NCI-H1436 treated with DMSO at 0.1 percent for 48 hours (cell line): Measurements from ENCODE around the gene TMED5.
"Not testable (repeated sequence)": the region's sequence is repeated elsewhere in the genome, so short reads cannot be mapped to it uniquely, and the experiment has no call there.

Experiments used
- DNase-seq: peaks from one replicate; lab custom pipeline; 2025; lab: John Stamatoyannopoulos, UW

Gene TMED5

GRCh38 chr1:93179886-93180722 lies at the start of gene TMED5:
Gene TMED5, minus strand, starts transcription at chr1:93180413. Its CDS starts 171 bp downstream, at chr1:93180242.
- DNase-seq: peak; percentile 82

GRCh38 chr1:93223023-93223675 lies 42.9 kb upstream of the TMED5 start:
- no peak for DNase-seq

GRCh38 chr1:93221913-93222312 lies 41.7 kb upstream of the TMED5 start:
- DNase-seq: no peak

- DNase-seq: not testable (repeated sequence)
These were observed 40.5 kb upstream of the TMED5 start for GRCh38 chr1:93220716-93221115.

GRCh38 chr1:93219443-93219842 lies 39.2 kb upstream of the TMED5 start:
- no peak for DNase-seq

GRCh38 chr1:93215322-93215721 lies 35.1 kb upstream of the TMED5 start:
- no peak for DNase-seq

- DNase-seq: no peak
These were observed 27.0 kb upstream of the TMED5 start for GRCh38 chr1:93207211-93207610.

GRCh38 chr1:93206567-93206954 lies 26.3 kb upstream of the TMED5 start:
- no peak for DNase-seq

- DNase-seq: no peak
These were observed 25.8 kb upstream of the TMED5 start for GRCh38 chr1:93205892-93206566.

- DNase-seq: no peak
These were observed 20.5 kb upstream of the TMED5 start for GRCh38 chr1:93200714-93201113.

GRCh38 chr1:93200086-93200620 lies 19.9 kb upstream of the TMED5 start:
- DNase-seq: no peak

- no peak for DNase-seq
These were observed 18.9 kb upstream of the TMED5 start for GRCh38 chr1:93199150-93199549.

GRCh38 chr1:93196591-93196990 lies 16.4 kb upstream of the TMED5 start:
- DNase-seq: no peak

- DNase-seq: no peak
These were observed 14.2 kb upstream of the TMED5 start for GRCh38 chr1:93194231-93194990.

- DNase-seq: no peak
These were observed 10.2 kb upstream of the TMED5 start for GRCh38 chr1:93190432-93190831.

GRCh38 chr1:93186667-93187066 lies 6.5 kb upstream of the TMED5 start:
- DNase-seq: no peak

GRCh38 chr1:93180723-93181613 lies 755 bp upstream of the TMED5 start, which contains the start of gene CCDC18:
Gene CCDC18, plus strand, starts transcription at chr1:93180724. Its CDS starts 2,638 bp downstream, at chr1:93183362.
- no peak for DNase-seq

- no peak for DNase-seq
These were observed 1.8 kb downstream of the TMED5 start for GRCh38 chr1:93178418-93178817.

- no peak for DNase-seq
These were observed 2.2 kb downstream of the TMED5 start for GRCh38 chr1:93177991-93178390.

- DNase-seq: not testable (repeated sequence)
These were observed 5.6 kb downstream of the TMED5 start for GRCh38 chr1:93174638-93175037.

GRCh38 chr1:93172778-93173177 lies 7.4 kb downstream of the TMED5 start:
- no peak for DNase-seq
